Measurements from ENCODE around the gene FAM13A.

DNA sequence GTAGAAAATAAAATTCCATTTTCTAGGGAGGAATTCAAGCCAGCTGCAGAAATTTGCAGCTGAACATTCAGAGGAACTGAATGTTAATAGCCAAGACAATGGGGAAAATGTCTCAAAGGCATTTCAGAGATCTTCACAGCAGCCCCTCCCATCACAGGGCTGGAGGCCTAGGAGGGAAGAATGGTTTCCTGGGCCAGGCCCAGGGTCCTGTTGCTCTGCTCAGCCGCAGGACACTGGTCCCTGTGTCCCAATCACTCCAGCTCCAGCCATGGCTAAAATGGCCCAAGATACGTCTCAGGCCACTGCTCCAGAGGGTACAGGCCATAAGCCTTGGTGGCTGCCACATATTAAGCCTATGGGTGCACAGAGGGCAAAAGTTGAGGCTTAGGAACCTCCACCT, 20.4 kb downstream of the FAM13A start:
- TF ChIP-seq, protein P1, sequence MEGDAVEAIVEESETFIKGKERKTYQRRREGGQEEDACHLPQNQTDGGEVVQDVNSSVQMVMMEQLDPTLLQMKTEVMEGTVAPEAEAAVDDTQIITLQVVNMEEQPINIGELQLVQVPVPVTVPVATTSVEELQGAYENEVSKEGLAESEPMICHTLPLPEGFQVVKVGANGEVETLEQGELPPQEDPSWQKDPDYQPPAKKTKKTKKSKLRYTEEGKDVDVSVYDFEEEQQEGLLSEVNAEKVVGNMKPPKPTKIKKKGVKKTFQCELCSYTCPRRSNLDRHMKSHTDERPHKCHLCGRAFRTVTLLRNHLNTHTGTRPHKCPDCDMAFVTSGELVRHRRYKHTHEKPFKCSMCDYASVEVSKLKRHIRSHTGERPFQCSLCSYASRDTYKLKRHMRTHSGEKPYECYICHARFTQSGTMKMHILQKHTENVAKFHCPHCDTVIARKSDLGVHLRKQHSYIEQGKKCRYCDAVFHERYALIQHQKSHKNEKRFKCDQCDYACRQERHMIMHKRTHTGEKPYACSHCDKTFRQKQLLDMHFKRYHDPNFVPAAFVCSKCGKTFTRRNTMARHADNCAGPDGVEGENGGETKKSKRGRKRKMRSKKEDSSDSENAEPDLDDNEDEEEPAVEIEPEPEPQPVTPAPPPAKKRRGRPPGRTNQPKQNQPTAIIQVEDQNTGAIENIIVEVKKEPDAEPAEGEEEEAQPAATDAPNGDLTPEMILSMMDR (IDR thresholded peaks at IDR 0.05; ENCODE audit: poor library complexity, severe bottlenecking), result no peak
- TF ChIP-seq EZH2 (IDR thresholded peaks at IDR 0.05; ENCODE audit: borderline replicate concordance, insufficient read depth, low read length, poor library complexity, severe bottlenecking) (no peak), POLR2AphosphoS5 (IDR thresholded peaks at IDR 0.05) (no peak), TAF1 (IDR thresholded peaks at IDR 0.05; ENCODE audit: low read depth) (no peak), MXI1 (conservative IDR thresholded peaks at IDR 0.05; ENCODE audit: poor library complexity, severe bottlenecking) (no peak), RAD21 (conservative IDR thresholded peaks at IDR 0.05) (no peak), SMC3 (conservative IDR thresholded peaks at IDR 0.05; ENCODE audit: poor library complexity) (no peak), EP300 (conservative IDR thresholded peaks at IDR 0.05; ENCODE audit: poor library complexity, severe bottlenecking) (no peak)
- TF ChIP-seq, protein P2, sequence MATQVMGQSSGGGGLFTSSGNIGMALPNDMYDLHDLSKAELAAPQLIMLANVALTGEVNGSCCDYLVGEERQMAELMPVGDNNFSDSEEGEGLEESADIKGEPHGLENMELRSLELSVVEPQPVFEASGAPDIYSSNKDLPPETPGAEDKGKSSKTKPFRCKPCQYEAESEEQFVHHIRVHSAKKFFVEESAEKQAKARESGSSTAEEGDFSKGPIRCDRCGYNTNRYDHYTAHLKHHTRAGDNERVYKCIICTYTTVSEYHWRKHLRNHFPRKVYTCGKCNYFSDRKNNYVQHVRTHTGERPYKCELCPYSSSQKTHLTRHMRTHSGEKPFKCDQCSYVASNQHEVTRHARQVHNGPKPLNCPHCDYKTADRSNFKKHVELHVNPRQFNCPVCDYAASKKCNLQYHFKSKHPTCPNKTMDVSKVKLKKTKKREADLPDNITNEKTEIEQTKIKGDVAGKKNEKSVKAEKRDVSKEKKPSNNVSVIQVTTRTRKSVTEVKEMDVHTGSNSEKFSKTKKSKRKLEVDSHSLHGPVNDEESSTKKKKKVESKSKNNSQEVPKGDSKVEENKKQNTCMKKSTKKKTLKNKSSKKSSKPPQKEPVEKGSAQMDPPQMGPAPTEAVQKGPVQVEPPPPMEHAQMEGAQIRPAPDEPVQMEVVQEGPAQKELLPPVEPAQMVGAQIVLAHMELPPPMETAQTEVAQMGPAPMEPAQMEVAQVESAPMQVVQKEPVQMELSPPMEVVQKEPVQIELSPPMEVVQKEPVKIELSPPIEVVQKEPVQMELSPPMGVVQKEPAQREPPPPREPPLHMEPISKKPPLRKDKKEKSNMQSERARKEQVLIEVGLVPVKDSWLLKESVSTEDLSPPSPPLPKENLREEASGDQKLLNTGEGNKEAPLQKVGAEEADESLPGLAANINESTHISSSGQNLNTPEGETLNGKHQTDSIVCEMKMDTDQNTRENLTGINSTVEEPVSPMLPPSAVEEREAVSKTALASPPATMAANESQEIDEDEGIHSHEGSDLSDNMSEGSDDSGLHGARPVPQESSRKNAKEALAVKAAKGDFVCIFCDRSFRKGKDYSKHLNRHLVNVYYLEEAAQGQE (IDR thresholded peaks at IDR 0.05; ENCODE audit: borderline replicate concordance), result no peak
